Tibial artery (tissue), 4 donors: Measurements from ENCODE around the gene PLSCR4.

Experiments used
- DNase-seq, 2 donors: peaks; one replicate each; pipeline ENCODE4 v3.0.0-alpha.2; 2019
- H3K27ac ChIP-seq, 2 donors: fragments of 200-600 bp; sonication (generic) in 1 of 2; 1 replicate in 1 of 2; 2 replicates in 1 of 2; pipeline ENCODE4 v1.5.1; 2018 to 2019; ENCODE audit warnings: mild to moderate bottlenecking in 1 of 2
- H3K27me3 ChIP-seq, 2 donors: fragments of 200-600 bp; sonication (generic) in 1 of 2; one replicate each; pipeline versions ENCODE4 v1.5.1 to v1.6.0; 2016 to 2019
- H3K36me3 ChIP-seq, 3 donors: fragments of 200-600 bp; sonication (generic) in 2 of 3; one replicate each; pipeline ENCODE4 v1.5.1; 2016 to 2019; ENCODE audit warnings: mild to moderate bottlenecking in 2 of 3
- H3K4me1 ChIP-seq, 4 donors: fragments of 200-600 bp; sonication (generic) in 2 of 4; 1 replicate in 3 of 4; 2 replicates in 1 of 4; pipeline ENCODE4 v1.5.1; 2016 to 2019
- H3K4me3 ChIP-seq, 2 donors: fragments of 200-600 bp; sonication (generic) in 1 of 2; 1 replicate in 1 of 2; 2 replicates in 1 of 2; pipeline ENCODE4 v1.5.1; 2018 to 2019; ENCODE audit warnings: mild to moderate bottlenecking in 2 of 2
- H3K9me3 ChIP-seq, 3 donors: fragments of 200-600 bp; sonication (generic) in 1 of 3; one replicate each; pipeline ENCODE4 v1.5.1; 2016 to 2019
- intact Hi-C: fragments of 100-400 bp; cut with DNase I; formaldehyde crosslinking; loops from one replicate; pipeline ENCODE4 v1.15.0; 2023; ENCODE audit warnings: low total_unique reads
- TF ChIP-seq, protein P1 (sequence below), 2 experiments: fragments of 200-600 bp in 1 of 2; fragments of 450-650 bp in 1 of 2; IDR thresholded peaks; one replicate each; pipeline ENCODE4 v1.5.1; 2017 to 2019; ENCODE audit warnings: antibody characterized with exemption in 2 of 2, mild to moderate bottlenecking in 1 of 2, moderate library complexity in 1 of 2

PLSCR4 gene

DNA sequence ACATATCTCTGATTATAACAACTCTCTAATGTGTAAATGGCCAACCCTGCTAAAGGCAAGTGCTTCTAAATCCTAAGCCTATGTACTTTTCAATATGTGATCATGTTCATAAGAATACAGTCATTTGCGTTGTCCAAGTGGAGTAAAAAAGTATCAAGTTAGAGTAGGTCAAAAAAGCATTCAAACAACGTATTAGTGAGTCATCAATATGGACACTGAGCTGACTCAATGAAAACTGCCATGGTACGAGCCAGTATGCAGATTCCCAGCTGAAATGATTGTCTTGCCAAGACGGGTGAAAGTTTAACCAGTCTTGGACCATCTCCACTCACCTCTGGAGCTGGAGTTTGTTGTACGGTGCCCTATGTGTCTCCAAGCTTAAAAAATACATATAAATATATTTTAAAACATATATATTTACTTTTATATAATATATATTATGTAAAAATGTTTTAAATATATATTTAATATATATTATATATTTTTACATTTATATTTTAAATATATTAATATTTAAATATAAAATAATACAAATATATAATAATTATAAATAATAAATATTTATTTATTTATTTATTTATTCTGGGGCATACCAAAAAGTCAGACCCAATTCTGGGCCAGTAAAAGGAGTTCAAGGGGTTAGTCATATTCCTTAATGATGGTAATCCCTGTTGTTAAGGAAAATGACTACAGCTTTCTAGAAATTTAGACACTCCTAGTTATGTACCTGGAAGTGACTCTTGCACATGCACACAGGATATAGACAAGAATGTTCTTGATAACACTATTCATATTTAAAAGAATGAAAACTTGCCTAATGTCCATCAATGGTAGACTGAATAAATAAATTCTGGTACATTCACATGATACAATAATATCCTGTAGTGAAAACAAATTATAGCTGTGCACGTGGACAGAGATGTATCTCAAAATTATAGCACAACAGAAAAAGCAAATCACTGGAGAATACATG, 27.2 kb downstream of the PLSCR4 start:
- H3K27me3 ChIP-seq, result no peaks in the 10 kb centered on the region
- H3K9me3 ChIP-seq, result no peaks in the 10 kb centered on the region
- no peak for DNase-seq
- H3K4me3 ChIP-seq, result no peak overlapping the region
- intact Hi-C loops, result no loop called here
- peaks cover 0 to 32% (median 7%) of the 10 kb centered on the region in 4 donors for H3K4me1 ChIP-seq
- H3K27ac ChIP-seq, result no peak overlapping the region
- TF ChIP-seq, protein P1, sequence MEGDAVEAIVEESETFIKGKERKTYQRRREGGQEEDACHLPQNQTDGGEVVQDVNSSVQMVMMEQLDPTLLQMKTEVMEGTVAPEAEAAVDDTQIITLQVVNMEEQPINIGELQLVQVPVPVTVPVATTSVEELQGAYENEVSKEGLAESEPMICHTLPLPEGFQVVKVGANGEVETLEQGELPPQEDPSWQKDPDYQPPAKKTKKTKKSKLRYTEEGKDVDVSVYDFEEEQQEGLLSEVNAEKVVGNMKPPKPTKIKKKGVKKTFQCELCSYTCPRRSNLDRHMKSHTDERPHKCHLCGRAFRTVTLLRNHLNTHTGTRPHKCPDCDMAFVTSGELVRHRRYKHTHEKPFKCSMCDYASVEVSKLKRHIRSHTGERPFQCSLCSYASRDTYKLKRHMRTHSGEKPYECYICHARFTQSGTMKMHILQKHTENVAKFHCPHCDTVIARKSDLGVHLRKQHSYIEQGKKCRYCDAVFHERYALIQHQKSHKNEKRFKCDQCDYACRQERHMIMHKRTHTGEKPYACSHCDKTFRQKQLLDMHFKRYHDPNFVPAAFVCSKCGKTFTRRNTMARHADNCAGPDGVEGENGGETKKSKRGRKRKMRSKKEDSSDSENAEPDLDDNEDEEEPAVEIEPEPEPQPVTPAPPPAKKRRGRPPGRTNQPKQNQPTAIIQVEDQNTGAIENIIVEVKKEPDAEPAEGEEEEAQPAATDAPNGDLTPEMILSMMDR (IDR thresholded peaks at IDR 0.05), result no peak
- peaks cover 0 to 9% (median 8%) of the 10 kb centered on the region in 3 donors for H3K36me3 ChIP-seq

DNA sequence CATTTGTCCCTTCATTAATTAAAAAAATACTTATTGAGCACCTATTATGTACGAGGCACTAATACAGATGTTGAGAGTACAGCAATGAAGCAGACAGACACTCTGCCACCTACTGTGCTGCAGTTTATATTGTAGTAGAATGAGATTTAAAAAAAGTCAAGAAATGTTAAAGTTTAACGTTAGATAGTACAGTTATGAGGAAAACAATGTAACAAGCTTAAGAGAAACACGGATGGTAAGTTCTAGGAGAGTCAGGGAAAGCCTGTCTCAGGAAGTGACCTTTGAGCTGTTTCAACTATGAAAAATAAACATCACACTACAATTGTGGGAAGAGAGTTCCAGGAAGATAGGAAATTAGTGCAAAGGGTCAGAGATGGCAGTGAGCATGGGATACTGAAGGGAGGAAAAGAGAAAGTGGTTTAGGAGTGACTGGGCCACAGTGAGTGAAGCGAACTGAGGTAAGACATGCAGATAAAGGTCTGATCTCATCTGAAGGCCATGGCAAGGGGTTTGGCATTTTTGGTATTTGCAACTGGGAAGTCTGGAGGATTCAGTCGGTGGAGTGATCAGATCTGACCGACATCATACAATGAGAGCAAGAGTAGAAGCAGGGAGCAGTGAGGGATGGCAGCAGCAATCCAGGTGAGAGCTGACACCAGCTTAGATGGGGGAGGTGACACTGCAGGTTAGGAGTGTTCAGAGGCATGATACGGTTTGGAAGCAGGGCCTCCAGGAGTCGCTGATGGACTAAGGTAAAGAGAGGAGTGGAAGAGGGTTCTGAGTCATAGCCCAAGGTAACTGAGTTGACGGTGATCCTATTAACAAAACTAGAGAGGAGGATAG, 28.5 kb downstream of the PLSCR4 start:
- intact Hi-C loops, result no loop called here

DNA sequence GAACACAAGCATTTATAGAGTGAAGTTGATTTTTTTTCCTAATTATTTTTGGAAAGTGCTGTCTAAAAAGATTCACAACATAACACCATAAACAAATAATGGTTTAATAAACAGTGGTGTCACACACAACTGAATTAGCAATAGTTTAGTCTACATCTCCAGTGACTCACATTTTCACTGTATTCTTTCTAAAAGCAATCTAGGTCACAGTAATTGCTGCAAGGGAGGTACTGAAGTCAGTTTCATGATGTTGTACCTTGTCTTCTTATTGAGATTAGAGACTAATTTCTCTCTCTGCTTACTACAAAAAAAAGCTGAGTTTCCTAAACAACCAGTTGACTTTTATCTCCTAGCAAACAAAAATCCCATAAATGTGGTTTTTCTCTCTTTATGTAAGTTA, 29.6 kb downstream of the PLSCR4 start:
- Histone ChIP-seq H3K9me3 (no peaks in the 10 kb centered on the region), H3K4me1 (peaks cover 0 to 20% (median 3%) of the 10 kb centered on the region in 4 donors), H3K27me3 (no peaks in the 10 kb centered on the region), H3K36me3 (peaks cover 0 to 16% (median 9%) of the 10 kb centered on the region in 3 donors), H3K27ac (no peak overlapping the region), H3K4me3 (no peak overlapping the region)
- no peak for DNase-seq
- TF ChIP-seq, protein P1 (IDR thresholded peaks at IDR 0.05), result no peak
- intact Hi-C loops, result no loop called here

More for the DNA sequence above, 28.5 kb downstream of the PLSCR4 start:
- Histone ChIP-seq H3K36me3 (peaks cover 0 to 9% (median 8%) of the 10 kb centered on the region in 3 donors), H3K9me3 (no peaks in the 10 kb centered on the region), H3K27ac (no peak overlapping the region), H3K27me3 (no peaks in the 10 kb centered on the region), H3K4me3 (no peak overlapping the region), H3K4me1 (peaks cover 0 to 27% (median 6%) of the 10 kb centered on the region in 4 donors)
- DNase-seq, result no peak
- TF ChIP-seq, protein P1 (IDR thresholded peaks at IDR 0.05), result no peak

DNA sequence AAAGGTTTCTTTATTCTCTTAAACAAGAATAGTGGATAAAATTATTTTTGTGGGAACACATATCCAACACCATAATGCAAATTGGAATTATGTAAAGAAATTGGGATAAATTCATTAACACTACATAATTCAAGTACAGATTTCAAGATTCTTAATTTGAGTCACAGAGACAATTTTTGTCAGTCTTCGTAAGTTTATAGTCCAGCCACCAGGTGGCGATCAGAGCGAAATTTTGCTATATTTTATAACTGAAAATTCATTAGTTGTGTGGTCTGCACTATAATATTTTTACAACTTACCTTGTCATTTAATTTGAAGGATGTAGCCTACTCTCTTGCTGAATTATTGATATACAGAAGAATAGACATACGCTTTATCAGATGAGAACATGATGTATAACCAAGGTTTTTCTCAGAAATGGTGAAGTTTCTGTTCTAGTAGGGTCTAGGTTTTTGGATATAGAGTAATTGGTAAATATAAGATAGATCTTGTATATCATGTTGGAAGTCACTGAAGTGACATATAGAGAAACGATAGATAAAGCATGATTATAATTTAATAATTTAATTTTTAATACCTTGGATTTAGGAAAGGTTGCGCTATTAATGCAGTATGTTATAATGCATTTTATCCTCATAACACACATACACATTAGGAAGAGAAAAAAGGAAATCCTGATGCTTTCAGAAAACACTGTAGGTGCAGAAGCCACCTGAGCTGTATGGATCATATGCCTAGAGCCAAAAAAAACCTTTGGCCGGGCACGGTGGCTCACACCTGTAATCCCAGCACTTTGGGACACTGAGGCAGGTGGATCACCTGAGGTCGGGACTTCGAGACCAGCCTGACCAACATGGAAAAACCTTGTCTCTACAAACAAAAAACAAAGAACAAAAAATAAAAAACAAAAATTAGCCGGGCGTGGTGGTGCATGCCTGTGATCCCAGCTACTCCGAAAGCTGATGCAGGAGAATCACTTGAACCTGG, 31.7 kb downstream of the PLSCR4 start:
- intact Hi-C loops, result loop anchor here (10.0 kb wide), 1 partner anchor 426 kb away; no protein-coding TSS in a partner anchor
- Histone ChIP-seq H3K27ac (no peak overlapping the region), H3K36me3 (peaks cover 10 to 19% (median 12%) of the 10 kb centered on the region in 3 donors), H3K4me3 (no peak overlapping the region), H3K4me1 (peaks cover 0 to 20% (median 3%) of the 10 kb centered on the region in 4 donors), H3K9me3 (no peaks in the 10 kb centered on the region), H3K27me3 (no peaks in the 10 kb centered on the region)
- DNase-seq, result no peak
- TF ChIP-seq, protein P1 (IDR thresholded peaks at IDR 0.05), result peak; percentile 68 to 70
